K562 (cell line): ENCODE data around the gene HHATL.

Experiments used
- ASH1L ChIP-seq: fragments of 450-650 bp; IDR thresholded peaks from 2 replicates; pipeline ENCODE4 v1.6.1; 2018; ENCODE audit warnings: borderline replicate concordance, mild to moderate bottlenecking, low read depth; ENCODE audit not compliant: partially characterized antibody
- ATF2 ChIP-seq: sonication (generic); formaldehyde crosslinking; IDR thresholded peaks from 2 replicates; pipeline ENCODE4 v1.8.1; 2022; ENCODE audit warnings: missing genetic modification reagents
- PHB2 ChIP-seq: fragments of 450-650 bp; IDR thresholded peaks from 2 replicates; pipeline ENCODE4 v1.6.1; 2017; ENCODE audit warnings: low read depth
- SNRNP70 ChIP-seq: fragments of 200-400 bp; formaldehyde crosslinking; optimal IDR thresholded peaks from 2 replicates; pipeline ENCODE3; 2017; ENCODE audit warnings: low read depth, low read length
- ZNF766 ChIP-seq: fragments of 200-800 bp; sonication (Bioruptor generic); conservative IDR thresholded peaks from 2 replicates; pipeline ENCODE4 v1.6.1; 2016; ENCODE audit warnings: missing genetic modification characterization, missing compliant biosample characterization
- TF ChIP-seq, protein P1 (sequence below), 3 experiments: IDR thresholded peaks in 2 of 3; conservative IDR thresholded peaks in 1 of 3; 2 replicates each; pipeline ENCODE4 v1.5.1; 2011 to 2012; ENCODE audit warnings: low read length in 3 of 3, mild to moderate bottlenecking in 3 of 3, control low read depth in 2 of 3, improper control_type of control experiment in 1 of 3, inconsistent platforms in 1 of 3, low read depth in 1 of 3, mixed read lengths in 1 of 3, moderate library complexity in 1 of 3; ENCODE audit not compliant: insufficient read depth in 2 of 3

DNA sequence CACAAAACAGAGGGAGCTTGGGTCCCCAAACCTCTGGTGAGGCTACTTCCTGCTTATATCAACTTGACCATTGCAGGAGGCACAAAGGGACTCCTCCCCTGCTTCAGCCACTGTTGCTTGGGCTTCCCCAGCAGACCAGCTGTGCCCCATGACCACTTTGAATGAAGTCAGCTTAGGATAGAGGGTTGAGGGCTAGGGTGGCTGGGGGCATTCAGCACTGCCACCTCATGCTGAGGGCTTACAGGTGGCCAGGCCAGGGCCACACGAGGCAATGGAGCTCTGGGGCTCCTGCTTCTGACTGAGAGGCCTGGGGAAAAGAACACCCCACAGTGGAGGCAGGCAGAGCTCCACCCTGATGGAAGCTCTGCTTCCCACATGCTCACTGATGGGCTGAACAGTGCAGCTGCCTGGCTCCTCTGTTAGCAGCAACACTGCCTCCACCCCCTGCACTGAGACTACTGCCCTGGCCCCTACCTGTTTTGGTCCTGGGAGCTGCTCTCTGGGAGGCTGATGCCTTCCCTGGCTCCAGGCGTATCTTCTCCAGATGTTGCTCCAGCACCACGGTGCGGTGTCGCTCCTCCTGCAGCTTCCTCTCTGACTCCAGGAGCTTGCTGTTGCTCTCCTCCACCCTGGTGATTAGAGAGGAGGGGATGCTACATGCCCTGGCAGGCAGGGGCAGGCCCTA, 10.2 kb upstream of the HHATL start:
- no peak for TF ChIP-seq PHB2
- TF ChIP-seq ASH1L, result no peak
- TF ChIP-seq ATF2 (CRISPR knock-in tag), result no peak
- TF ChIP-seq ZNF766 (CRISPR knock-in tag), result no peak
- TF ChIP-seq SNRNP70, result no peak
- TF ChIP-seq, protein P1, sequence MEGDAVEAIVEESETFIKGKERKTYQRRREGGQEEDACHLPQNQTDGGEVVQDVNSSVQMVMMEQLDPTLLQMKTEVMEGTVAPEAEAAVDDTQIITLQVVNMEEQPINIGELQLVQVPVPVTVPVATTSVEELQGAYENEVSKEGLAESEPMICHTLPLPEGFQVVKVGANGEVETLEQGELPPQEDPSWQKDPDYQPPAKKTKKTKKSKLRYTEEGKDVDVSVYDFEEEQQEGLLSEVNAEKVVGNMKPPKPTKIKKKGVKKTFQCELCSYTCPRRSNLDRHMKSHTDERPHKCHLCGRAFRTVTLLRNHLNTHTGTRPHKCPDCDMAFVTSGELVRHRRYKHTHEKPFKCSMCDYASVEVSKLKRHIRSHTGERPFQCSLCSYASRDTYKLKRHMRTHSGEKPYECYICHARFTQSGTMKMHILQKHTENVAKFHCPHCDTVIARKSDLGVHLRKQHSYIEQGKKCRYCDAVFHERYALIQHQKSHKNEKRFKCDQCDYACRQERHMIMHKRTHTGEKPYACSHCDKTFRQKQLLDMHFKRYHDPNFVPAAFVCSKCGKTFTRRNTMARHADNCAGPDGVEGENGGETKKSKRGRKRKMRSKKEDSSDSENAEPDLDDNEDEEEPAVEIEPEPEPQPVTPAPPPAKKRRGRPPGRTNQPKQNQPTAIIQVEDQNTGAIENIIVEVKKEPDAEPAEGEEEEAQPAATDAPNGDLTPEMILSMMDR (IDR thresholded peaks at IDR 0.05 in 2 of 3, conservative IDR thresholded peaks at IDR 0.05 in 1 of 3; ENCODE audit: insufficient read depth in 2 of 3, low read depth in 1 of 3, low read length in 3 of 3), result no peak
